Stomach (tissue), 9 donors: ENCODE measurements around the gene HSH2D. TPM values are rescaled to one million over a fixed set of nuclear protein-coding genes. Genes with fewer than 3 reads are reported as not detected.
"Not testable (repeated sequence)": the region's sequence is repeated elsewhere in the genome, so short reads cannot be mapped to it uniquely, and the experiment has no call there.

Experiments
- DNase-seq, 2 donors: peaks; one replicate each; pipeline versions ENCODE4 v3.0.0 to v3.0.0-alpha.2; 2013 to 2019
- H3K27ac ChIP-seq, 5 donors: fragments of 200-600 bp in 4 of 5; sonication (generic) in 4 of 5; one replicate each; pipeline ENCODE4 v1.5.1; 2013 to 2019; ENCODE audit warnings: mild to moderate bottlenecking in 1 of 5, moderate library complexity in 1 of 5
- H3K27me3 ChIP-seq, 3 donors: fragments of 200-600 bp; sonication (generic); one replicate each; pipeline ENCODE4 v1.5.1; 2017 to 2019; ENCODE audit warnings: mixed run types in 1 of 3
- H3K36me3 ChIP-seq, 4 donors: fragments of 200-600 bp; sonication (generic); 1 replicate in 3 of 4; 2 replicates in 1 of 4; pipeline ENCODE4 v1.5.1; 2016 to 2019
- H3K4me1 ChIP-seq, 4 donors: fragments of 200-600 bp; sonication (generic); one replicate each; pipeline ENCODE4 v1.5.1; 2016 to 2019
- H3K4me3 ChIP-seq, 4 donors: fragments of 200-600 bp; sonication (generic) in 3 of 4; one replicate each; pipeline ENCODE4 v1.5.1; 2016 to 2019; ENCODE audit warnings: mild to moderate bottlenecking in 1 of 4
- H3K9me3 ChIP-seq, 4 donors: fragments of 200-600 bp; sonication (generic); one replicate each; pipeline ENCODE4 v1.5.1; 2016 to 2019
- EP300 ChIP-seq: sonication (generic); formaldehyde crosslinking; IDR thresholded peaks from one replicate; pipeline ENCODE4 v1.6.1; 2017; ENCODE audit warnings: antibody characterized with exemption
- POLR2A ChIP-seq, 4 donors: fragments of 450-650 bp; IDR thresholded peaks; one replicate each; pipeline ENCODE4 v1.6.1; 2016; ENCODE audit warnings: antibody characterized with exemption in 4 of 4, control low read depth in 2 of 4, mild to moderate bottlenecking in 1 of 4, moderate library complexity in 1 of 4
- POLR2AphosphoS5 ChIP-seq, 3 donors: sonication (generic); formaldehyde crosslinking; IDR thresholded peaks; one replicate each; pipeline ENCODE4 v1.6.1; 2016; ENCODE audit warnings: antibody characterized with exemption in 3 of 3
- WGBS, 5 donors: extraction: QIAGEN DNeasy Blood & Tissue Kit in 3 of 5; methylation state at CpG; one replicate each; pipeline versions ENCODE4 v1.1.5 to v1.1.7; 2013 to 2018; 5-methylcytosine and 5-hydroxymethylcytosine counted together
- intact Hi-C: fragments of 100-400 bp; cut with DNase I; formaldehyde crosslinking; loops from one replicate; pipeline ENCODE4 v1.15.1; 2023; ENCODE audit warnings: low total_unique reads
- polyA plus RNA-seq, 3 donors: library from polyadenylated mRNA; stranded (reverse); fragments of 200-250 nt; gene quantifications; one replicate each; pipeline ENCODE4 v1.2.3, GENCODE V29; 2013
- total RNA-seq, 5 donors: library from RNA; depleted of rRNA; stranded (reverse); fragments of >200 nt; gene quantifications; one replicate each; pipeline versions ENCODE4 v1.1.0 to v1.2.3, GENCODE V29; 2014 to 2016
- TF ChIP-seq, protein P1 (sequence below), 7 experiments: fragments of 450-650 bp in 4 of 7; fragments of 200-600 bp in 3 of 7; sonication (generic) in 3 of 7; IDR thresholded peaks; one replicate each; pipeline ENCODE4 v1.5.1; 2016 to 2019; ENCODE audit warnings: antibody characterized with exemption in 7 of 7, control low read depth in 2 of 7, mild to moderate bottlenecking in 1 of 7
- donor health status: healthy with polysubstance abuse.
- donor health status: Bipolar disorder and iron deficiency.
- donor health status: healthy.

HSH2D gene
- total and polyA plus RNA-seq, 8 donors: 6.2 to 24.5 (median 9.4) TPM

DNA sequence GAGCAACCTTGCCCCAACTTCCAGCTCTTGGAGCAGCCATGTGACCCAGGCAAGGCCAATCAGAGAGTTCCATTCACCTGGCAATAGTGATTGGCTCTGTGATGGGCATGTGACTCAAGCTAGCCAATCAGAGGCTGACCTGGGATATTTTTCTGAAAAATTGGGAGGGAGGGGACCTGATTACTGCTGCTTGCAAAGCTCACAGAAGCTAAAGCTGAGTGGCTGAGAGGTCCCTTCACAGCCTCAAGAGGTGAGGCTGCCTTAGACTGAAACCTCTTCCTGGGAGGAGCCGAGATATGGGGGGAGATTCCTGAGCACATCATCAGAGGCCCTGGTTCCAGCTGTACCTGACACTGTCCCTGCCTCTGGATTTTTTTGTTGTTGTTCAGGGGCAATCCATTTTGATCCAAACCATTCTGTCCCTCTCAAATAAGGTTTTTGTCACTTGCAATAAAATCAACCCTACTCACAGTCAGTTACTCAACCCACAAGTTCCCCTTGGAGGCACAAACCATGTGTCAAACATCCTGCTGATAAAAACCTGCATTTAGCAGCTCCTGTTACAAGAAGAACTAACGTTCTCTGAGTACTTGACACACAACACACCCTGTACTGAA, 25.1 kb downstream of the HSH2D start:
- Histone ChIP-seq H3K4me1 (no peaks in the 10 kb centered on the region), H3K36me3 (no peaks in the 10 kb centered on the region), H3K4me3 (no peak overlapping the region), H3K27ac (no peak overlapping the region), H3K9me3 (no peaks in the 10 kb centered on the region), H3K27me3 (peaks cover 0 to 6% (median 0%) of the 10 kb centered on the region in 3 donors)
- peak in 1 of 2 donors; percentile 28 for DNase-seq
- 42 to 59% (median 51%) methylated on average over 2 of the region's 2 CpGs for WGBS, 5 donors
- intact Hi-C loops: no loop called here
- TF ChIP-seq POLR2A (IDR thresholded peaks at IDR 0.05): no peak
- no peak for TF ChIP-seq POLR2AphosphoS5 (IDR thresholded peaks at IDR 0.05)
- no peak for TF ChIP-seq EP300
- TF ChIP-seq, protein P1, sequence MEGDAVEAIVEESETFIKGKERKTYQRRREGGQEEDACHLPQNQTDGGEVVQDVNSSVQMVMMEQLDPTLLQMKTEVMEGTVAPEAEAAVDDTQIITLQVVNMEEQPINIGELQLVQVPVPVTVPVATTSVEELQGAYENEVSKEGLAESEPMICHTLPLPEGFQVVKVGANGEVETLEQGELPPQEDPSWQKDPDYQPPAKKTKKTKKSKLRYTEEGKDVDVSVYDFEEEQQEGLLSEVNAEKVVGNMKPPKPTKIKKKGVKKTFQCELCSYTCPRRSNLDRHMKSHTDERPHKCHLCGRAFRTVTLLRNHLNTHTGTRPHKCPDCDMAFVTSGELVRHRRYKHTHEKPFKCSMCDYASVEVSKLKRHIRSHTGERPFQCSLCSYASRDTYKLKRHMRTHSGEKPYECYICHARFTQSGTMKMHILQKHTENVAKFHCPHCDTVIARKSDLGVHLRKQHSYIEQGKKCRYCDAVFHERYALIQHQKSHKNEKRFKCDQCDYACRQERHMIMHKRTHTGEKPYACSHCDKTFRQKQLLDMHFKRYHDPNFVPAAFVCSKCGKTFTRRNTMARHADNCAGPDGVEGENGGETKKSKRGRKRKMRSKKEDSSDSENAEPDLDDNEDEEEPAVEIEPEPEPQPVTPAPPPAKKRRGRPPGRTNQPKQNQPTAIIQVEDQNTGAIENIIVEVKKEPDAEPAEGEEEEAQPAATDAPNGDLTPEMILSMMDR (IDR thresholded peaks at IDR 0.05): no peak

GRCh38 chr19:16170134-16170533, 26.6 kb downstream of the HSH2D start:
- no peak for DNase-seq
- H3K36me3 ChIP-seq: no peaks in the 10 kb centered on the region
- intact Hi-C loops: no loop called here
- TF ChIP-seq POLR2A (IDR thresholded peaks at IDR 0.05): no peak
- TF ChIP-seq POLR2AphosphoS5 (IDR thresholded peaks at IDR 0.05): no peak
- no peak for TF ChIP-seq EP300
- TF ChIP-seq, protein P1 (IDR thresholded peaks at IDR 0.05): no peak
- peaks cover 0 to 2% (median under 1%) of the 10 kb centered on the region in 4 donors for H3K9me3 ChIP-seq
- H3K27me3 ChIP-seq: peaks cover 0 to 7% (median 0%) of the 10 kb centered on the region in 3 donors
- WGBS, 5 donors: 77 to 88% (median 83%) methylated on average over 1 of the region's 1 CpG
- H3K4me3 ChIP-seq: no peak overlapping the region
- H3K4me1 ChIP-seq: no peaks in the 10 kb centered on the region
- H3K27ac ChIP-seq: no peak overlapping the region

- 53 to 65% (median 62%) methylated on average over 2 of the region's 2 CpGs for WGBS, 5 donors
- Histone ChIP-seq H3K4me3 (no peak overlapping the region), H3K27ac (no peak overlapping the region), H3K4me1 (no peaks in the 10 kb centered on the region), H3K36me3 (no peaks in the 10 kb centered on the region), H3K27me3 (peaks cover 0 to 7% (median 0%) of the 10 kb centered on the region in 3 donors), H3K9me3 (peaks cover 0 to 14% (median 5%) of the 10 kb centered on the region in 4 donors)
- intact Hi-C loops: no loop called here
- no peak for DNase-seq
- TF ChIP-seq, protein P1 (IDR thresholded peaks at IDR 0.05): no peak
- TF ChIP-seq EP300 (no peak), POLR2AphosphoS5 (IDR thresholded peaks at IDR 0.05) (no peak), POLR2A (IDR thresholded peaks at IDR 0.05) (no peak)
Measured at GRCh38 chr19:16175954-16176353, 32.5 kb downstream of the HSH2D start.

GRCh38 chr19:16178866-16179265, 35.4 kb downstream of the HSH2D start:
- H3K4me3 ChIP-seq, DNase-seq, H3K36me3 ChIP-seq, H3K27ac ChIP-seq, H3K27me3 ChIP-seq, intact Hi-C loops: not testable (repeated sequence)
- 83 to 93% (median 88%) methylated on average over 5 of the region's 5 CpGs for WGBS, 5 donors
- peaks cover 0 to 14% (median 5%) of the 10 kb centered on the region in 4 donors for H3K9me3 ChIP-seq
- H3K4me1 ChIP-seq: peaks cover 0 to 15% (median 7%) of the 10 kb centered on the region in 4 donors

DNA sequence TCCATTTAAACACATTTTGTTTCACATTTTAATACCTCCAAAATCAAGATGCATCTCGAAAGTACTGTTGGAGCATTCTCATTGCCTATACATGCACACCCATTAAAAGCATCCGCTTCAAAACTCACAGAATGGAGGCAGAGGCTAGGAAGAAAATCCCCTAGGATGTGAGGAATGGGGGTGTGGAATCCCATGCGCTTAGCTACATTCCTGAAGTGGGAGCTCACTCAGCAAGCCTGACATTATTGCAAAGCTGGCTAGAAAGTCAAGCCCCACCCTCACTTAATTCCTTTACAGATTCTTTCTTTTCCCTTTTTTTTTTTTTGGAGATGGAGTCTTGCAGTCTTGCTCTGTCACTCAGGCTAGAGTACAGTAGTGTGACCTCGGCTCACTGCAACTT, 37.1 kb downstream of the HSH2D start:
- no peak overlapping the region for H3K4me3 ChIP-seq
- WGBS, 5 donors: 40 to 66% (median 57%) methylated on average over 4 of the region's 4 CpGs
- peak in 1 of 2 donors; percentile 64 for DNase-seq
- H3K36me3 ChIP-seq: no peaks in the 10 kb centered on the region
- peaks cover 0 to 7% (median 1%) of the 10 kb centered on the region in 4 donors for H3K9me3 ChIP-seq
- TF ChIP-seq, protein P1 (IDR thresholded peaks at IDR 0.05): no peak
- TF ChIP-seq POLR2A (IDR thresholded peaks at IDR 0.05): no peak
- TF ChIP-seq EP300: no peak
- no peak for TF ChIP-seq POLR2AphosphoS5 (IDR thresholded peaks at IDR 0.05)
- H3K27me3 ChIP-seq: no peaks in the 10 kb centered on the region
- peaks cover 3 to 20% (median 14%) of the 10 kb centered on the region in 4 donors for H3K4me1 ChIP-seq
- intact Hi-C loops: loop anchor here (5.0 to 10.0 kb wide), 2 partner anchors 138 to 556 kb away; no protein-coding TSS in a partner anchor
- H3K27ac ChIP-seq: no peak overlapping the region
